ENCODE results near the gene SFTA2.
"Not testable (repeated sequence)": the region's sequence is repeated elsewhere in the genome, so short reads cannot be mapped to it uniquely, and the experiment has no call there.

Gene SFTA2

GRCh38 chr6:30918670-30919069, 13.3 kb downstream of the SFTA2 start:
- H3K9ac ChIP-seq = peak overlapping the region in 2 of 11 experiments; percentile 3 to 44; a peak in 2 of 22 replicates
- H4K20me1 ChIP-seq = peaks cover 0 to 29% (median 0%) of the 10 kb centered on the region in 11 experiments; a peak in 3 of 22 replicates
- H3K4me3 ChIP-seq = no peak overlapping the region
- no peaks in the 10 kb centered on the region for H3K9me3 ChIP-seq (replicated peaks in 1 of 11)
- TF ChIP-seq Cebpa-rat (IDR thresholded peaks at IDR 0.05) = no peak
- no peaks in the 10 kb centered on the region for H3K27me3 ChIP-seq
- H3K36me3 ChIP-seq = peaks cover 72 to 81% (median 76%) of the 10 kb centered on the region in 11 experiments
- H3K27ac ChIP-seq = no peak overlapping the region
- no peak overlapping the region for H3K4me2 ChIP-seq
- H3K4me1 ChIP-seq = peaks cover 14 to 20% (median 17%) of the 10 kb centered on the region in 10 experiments

- Histone ChIP-seq H3K9ac (peak overlapping the region in 7 of 11 experiments; percentile 4 to 55 (median 16); a peak in 4 of 22 replicates), H3K36me3 (peaks cover 62 to 79% (median 74%) of the 10 kb centered on the region in 11 experiments), H3K4me2 (no peak overlapping the region), H4K20me1 (peaks cover 0 to 18% (median 0%) of the 10 kb centered on the region in 11 experiments; a peak in 3 of 22 replicates), H3K4me1 (peaks cover 17 to 26% (median 22%) of the 10 kb centered on the region in 10 experiments), H3K27ac (no peak overlapping the region), H3K9me3 (replicated peaks in 1 of 11) (no peaks in the 10 kb centered on the region), H3K4me3 (no peak overlapping the region), H3K27me3 (no peaks in the 10 kb centered on the region)
- TF ChIP-seq Cebpa-rat (IDR thresholded peaks at IDR 0.05) = no peak
Measured at GRCh38 chr6:30917487-30917886, 14.5 kb downstream of the SFTA2 start.

DNA sequence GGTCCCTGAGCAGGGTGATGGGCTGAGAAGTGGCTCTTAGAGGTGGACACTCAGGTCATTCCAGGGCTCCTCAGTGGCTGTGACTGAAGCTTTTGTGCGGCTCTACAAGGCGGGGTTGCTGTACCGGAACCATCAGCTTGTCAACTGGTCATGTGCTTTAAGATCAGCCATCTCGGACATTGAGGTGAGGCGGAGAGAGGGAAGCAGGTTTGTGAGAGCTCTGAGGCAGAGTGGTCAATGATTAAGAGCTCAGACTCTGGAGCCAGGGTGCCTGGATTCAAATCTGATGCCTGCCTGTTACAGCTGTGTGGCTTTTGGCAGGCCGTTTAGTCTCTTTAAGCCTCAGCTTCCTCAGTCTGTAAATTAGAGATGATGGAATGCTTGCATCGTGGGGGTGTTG, 14.9 kb downstream of the SFTA2 start:
- Histone ChIP-seq H3K4me2 (no peak overlapping the region), H3K4me1 (peaks cover 17 to 26% (median 22%) of the 10 kb centered on the region in 10 experiments), H3K9ac (peak overlapping the region in 10 of 11 experiments; percentile 8 to 91 (median 44); a peak in 14 of 22 replicates), H3K27ac (no peak overlapping the region), H3K9me3 (replicated peaks in 1 of 11) (no peaks in the 10 kb centered on the region), H4K20me1 (peaks cover 0 to 13% (median 0%) of the 10 kb centered on the region in 11 experiments; a peak in 3 of 22 replicates), H3K4me3 (no peak overlapping the region), H3K27me3 (no peaks in the 10 kb centered on the region), H3K36me3 (peaks cover 62 to 79% (median 74%) of the 10 kb centered on the region in 11 experiments)
- no peak for TF ChIP-seq Cebpa-rat (IDR thresholded peaks at IDR 0.05)

GRCh38 chr6:30915591-30915946, 16.4 kb downstream of the SFTA2 start:
- H3K4me2 ChIP-seq = peak overlapping the region; percentile 85 to 99 (median 92)
- H3K27ac ChIP-seq = peak overlapping the region in 4 of 11 experiments; percentile 85 to 91 (median 88); a peak in 5 of 22 replicates
- H3K9ac ChIP-seq = peak overlapping the region; percentile 47 to 92 (median 88); a peak in 17 of 22 replicates
- H3K4me1 ChIP-seq = peaks cover 17 to 26% (median 22%) of the 10 kb centered on the region in 10 experiments
- no peak for TF ChIP-seq Cebpa-rat (IDR thresholded peaks at IDR 0.05)
- H3K4me3 ChIP-seq = peak overlapping the region in 4 of 10 experiments; percentile 68 to 80 (median 73); a peak in 3 of 20 replicates
- peaks cover 0 to 9% (median 0%) of the 10 kb centered on the region in 11 experiments; a peak in 3 of 22 replicates for H4K20me1 ChIP-seq
- no peaks in the 10 kb centered on the region for H3K9me3 ChIP-seq (replicated peaks in 1 of 11)
- no peaks in the 10 kb centered on the region for H3K27me3 ChIP-seq
- H3K36me3 ChIP-seq = peaks cover 64 to 79% (median 72%) of the 10 kb centered on the region in 11 experiments

- Histone ChIP-seq H3K36me3 (peaks cover 64 to 79% (median 72%) of the 10 kb centered on the region in 11 experiments), H3K27me3 (no peaks in the 10 kb centered on the region), H3K4me1 (peaks cover 17 to 26% (median 22%) of the 10 kb centered on the region in 10 experiments), H3K4me3 (peak overlapping the region; percentile 63 to 80 (median 68)), H3K9ac (peak overlapping the region; percentile 81 to 92 (median 88)), H4K20me1 (peaks cover 0 to 6% (median 0%) of the 10 kb centered on the region in 11 experiments; a peak in 3 of 22 replicates), H3K4me2 (peak overlapping the region; percentile 85 to 99 (median 92)), H3K27ac (peak overlapping the region; percentile 72 to 91 (median 88); a peak in 21 of 22 replicates), H3K9me3 (replicated peaks in 1 of 11) (no peaks in the 10 kb centered on the region)
- TF ChIP-seq Cebpa-rat (IDR thresholded peaks at IDR 0.05) = no peak
Measured at GRCh38 chr6:30914854-30915590, 16.9 kb downstream of the SFTA2 start.

GRCh38 chr6:30914076-30914853, 17.7 kb downstream of the SFTA2 start, which contains the start of gene VARS2:
Gene VARS2, plus strand, starts transcription at chr6:30914238. Its CDS starts 599 bp downstream, at chr6:30914837.
- H3K4me3 ChIP-seq = peak within 1 kb of the TSS; percentile 63 to 80 (median 68)
- H3K27ac ChIP-seq = peak within 1 kb of the TSS; percentile 72 to 91 (median 88)
- TF ChIP-seq Cebpa-rat (IDR thresholded peaks at IDR 0.05) = no peak
- H3K27me3 ChIP-seq = no peaks in the 10 kb centered on the region
- peaks cover 18 to 34% (median 26%) of the 10 kb centered on the region in 10 experiments for H3K4me1 ChIP-seq
- peak within 1 kb of the TSS; percentile 81 to 92 (median 88) for H3K9ac ChIP-seq
- H3K9me3 ChIP-seq (replicated peaks in 1 of 11) = no peaks in the 10 kb centered on the region
- peaks cover 60 to 79% (median 72%) of the 10 kb centered on the region in 11 experiments for H3K36me3 ChIP-seq
- H4K20me1 ChIP-seq = peaks cover 0 to 3% (median 0%) of the 10 kb centered on the region in 11 experiments; a peak in 3 of 22 replicates
- peak within 1 kb of the TSS; percentile 85 to 99 (median 92) for H3K4me2 ChIP-seq

- no peak for TF ChIP-seq Cebpa-rat (IDR thresholded peaks at IDR 0.05)
- Histone ChIP-seq H3K36me3 (peaks cover 54 to 74% (median 67%) of the 10 kb centered on the region in 11 experiments), H3K4me3 (peak overlapping the region; percentile 63 to 80 (median 68)), H3K27me3 (no peaks in the 10 kb centered on the region), H3K9me3 (replicated peaks in 1 of 11) (no peaks in the 10 kb centered on the region), H3K4me2 (peak overlapping the region; percentile 85 to 99 (median 92)), H3K9ac (peak overlapping the region; percentile 81 to 92 (median 88); a peak in 19 of 22 replicates), H4K20me1 (peaks cover 0 to 5% (median 0%) of the 10 kb centered on the region in 11 experiments; a peak in 4 of 22 replicates), H3K4me1 (peaks cover 24 to 39% (median 31%) of the 10 kb centered on the region in 10 experiments), H3K27ac (peak overlapping the region in 7 of 11 experiments; percentile 80 to 91 (median 88); a peak in 10 of 22 replicates)
Measured at GRCh38 chr6:30913721-30914075, 18.3 kb downstream of the SFTA2 start.

GRCh38 chr6:30912746-30913520, 19.0 kb downstream of the SFTA2 start:
- peak overlapping the region in 5 of 11 experiments; percentile 81 to 92 (median 89); a peak in 8 of 22 replicates for H3K9ac ChIP-seq

GRCh38 chr6:30910473-30910872, 21.5 kb downstream of the SFTA2 start:
- H3K4me1 ChIP-seq = peaks cover 30 to 41% (median 34%) of the 10 kb centered on the region in 10 experiments
- H3K9ac ChIP-seq = peak overlapping the region in 5 of 11 experiments; percentile 0 to 83 (median 27); a peak in 6 of 22 replicates
- H3K4me2 ChIP-seq; H3K27ac ChIP-seq; H3K9me3 ChIP-seq (replicated peaks in 1 of 11); H4K20me1 ChIP-seq; H3K27me3 ChIP-seq; H3K4me3 ChIP-seq: not testable (repeated sequence)
- peaks cover 28 to 46% (median 38%) of the 10 kb centered on the region in 11 experiments for H3K36me3 ChIP-seq

More at GRCh38 chr6:30912746-30913520, 19.0 kb downstream of the SFTA2 start:
- peaks cover 0 to 6% (median 0%) of the 10 kb centered on the region in 11 experiments; a peak in 4 of 22 replicates for H4K20me1 ChIP-seq
- no peaks in the 10 kb centered on the region for H3K9me3 ChIP-seq (replicated peaks in 1 of 11)
- no peak for TF ChIP-seq Cebpa-rat (IDR thresholded peaks at IDR 0.05)
- H3K27me3 ChIP-seq = no peaks in the 10 kb centered on the region
- peaks cover 26 to 41% (median 33%) of the 10 kb centered on the region in 10 experiments for H3K4me1 ChIP-seq
- peak overlapping the region in 6 of 11 experiments; percentile 85 to 93 (median 91); a peak in 12 of 22 replicates for H3K4me2 ChIP-seq
- H3K36me3 ChIP-seq = peaks cover 48 to 66% (median 59%) of the 10 kb centered on the region in 11 experiments
- no peak overlapping the region for H3K27ac ChIP-seq
- no peak overlapping the region for H3K4me3 ChIP-seq
